ENCODE measurements around the gene OPTC. TPM values are rescaled to one million over a fixed set of nuclear protein-coding genes. Genes with fewer than 3 reads are reported as not detected.

The OPTC gene
- total RNA-seq, 2 experiments from 2014 or later, result not detected

GRCh38 chr1:203518541-203518940, 24.6 kb downstream of the OPTC start:
- intact Hi-C loops (cut with micrococcal nuclease), result no loop called here
- DNase-seq (no peak), ATAC-seq (no peak)
- Mint-ChIP-seq H3K4me3 (no peak overlapping the region), H3K36me3 (ENCODE audit: low read depth) (no peaks in the 10 kb centered on the region), H3K27ac (no peak overlapping the region), H3K9me3 (no peaks in the 10 kb centered on the region), H3K4me1 (ENCODE audit: low read depth) (peaks cover 16% of the 10 kb centered on the region), H3K27me3 (no peaks in the 10 kb centered on the region)
- CTCF ChIA-PET, result interaction anchor here (0.8 to 4.4 kb wide), 3 partner anchors 14 to 184 kb away, joined by 3 to 17 read pairs (median 7); no protein-coding TSS in a partner anchor
- POLR2A ChIA-PET, result no interaction called here
- no peak for TF ChIP-seq CTCF (IDR thresholded peaks at IDR 0.05)

- no peak for TF ChIP-seq CTCF (IDR thresholded peaks at IDR 0.05)
- Mint-ChIP-seq H3K27ac (no peak overlapping the region), H3K27me3 (no peaks in the 10 kb centered on the region), H3K4me3 (no peak overlapping the region), H3K36me3 (ENCODE audit: low read depth) (no peaks in the 10 kb centered on the region), H3K9me3 (no peaks in the 10 kb centered on the region), H3K4me1 (ENCODE audit: low read depth) (peaks cover 9% of the 10 kb centered on the region)
- no peak for ATAC-seq
- POLR2A ChIA-PET, result interaction anchor here (0.7 kb wide), 1 partner anchor 13 kb away, joined by 3 read pairs; no protein-coding TSS in a partner anchor
- CTCF ChIA-PET, result interaction anchor here (1.4 to 4.4 kb wide), 3 partner anchors 15 to 252 kb away, joined by 3 to 17 read pairs (median 7); no protein-coding TSS in a partner anchor
- DNase-seq, result no peak
- intact Hi-C loops (cut with micrococcal nuclease), result no loop called here
These were observed 25.3 kb downstream of the OPTC start for GRCh38 chr1:203519053-203519840.

GRCh38 chr1:203519896-203520295, 25.9 kb downstream of the OPTC start:
- peaks cover 4% of the 10 kb centered on the region for H3K4me1 Mint-ChIP-seq (ENCODE audit: low read depth)
- H3K27ac Mint-ChIP-seq, result no peak overlapping the region
- DNase-seq (no peak), ATAC-seq (no peak)
- CTCF ChIA-PET, result interaction anchor here (1.4 to 4.4 kb wide), 2 partner anchors 182 to 253 kb away, joined by 3 to 17 read pairs; no protein-coding TSS in a partner anchor
- no peaks in the 10 kb centered on the region for H3K9me3 Mint-ChIP-seq
- TF ChIP-seq CTCF (IDR thresholded peaks at IDR 0.05), result no peak
- intact Hi-C loops (cut with micrococcal nuclease), result no loop called here
- H3K4me3 Mint-ChIP-seq, result no peak overlapping the region
- POLR2A ChIA-PET, result no interaction called here
- H3K27me3 Mint-ChIP-seq, result no peaks in the 10 kb centered on the region
- H3K36me3 Mint-ChIP-seq (ENCODE audit: low read depth), result no peaks in the 10 kb centered on the region

- POLR2A ChIA-PET, result no interaction called here
- Mint-ChIP-seq H3K27ac (no peak overlapping the region), H3K4me1 (ENCODE audit: low read depth) (peaks cover 1% of the 10 kb centered on the region), H3K4me3 (no peak overlapping the region), H3K27me3 (no peaks in the 10 kb centered on the region), H3K9me3 (no peaks in the 10 kb centered on the region), H3K36me3 (ENCODE audit: low read depth) (no peaks in the 10 kb centered on the region)
- no peak for TF ChIP-seq CTCF (IDR thresholded peaks at IDR 0.05)
- DNase-seq, result no peak
- no peak for ATAC-seq
- intact Hi-C loops (cut with micrococcal nuclease), result no loop called here
- CTCF ChIA-PET, result interaction anchor here (1.4 to 4.4 kb wide), 2 partner anchors 182 to 253 kb away, joined by 3 to 17 read pairs; no protein-coding TSS in a partner anchor
These were observed 26.4 kb downstream of the OPTC start for GRCh38 chr1:203520315-203520714.
